Endodermal cell (in vitro differentiated cells): ENCODE data around the gene USP2. TPM values are rescaled to one million over a fixed set of nuclear protein-coding genes. Genes with fewer than 3 reads are reported as not detected.

Experiments
- DNase-seq: peaks from one replicate; pipeline ENCODE4 v3.0.0-alpha.2; 2017
- H3K27ac ChIP-seq: 2 replicates; pipeline ENCODE4 v1.5.1; 2013; ENCODE audit warnings: mild to moderate bottlenecking, low read depth, low read length, moderate library complexity
- H3K27me3 ChIP-seq: 2 replicates; pipeline ENCODE4 v1.6.1; 2013; ENCODE audit warnings: mild to moderate bottlenecking, low read length, moderate library complexity; ENCODE audit not compliant: insufficient read depth, control insufficient read depth, poor library complexity, severe bottlenecking
- H3K36me3 ChIP-seq: 2 replicates; pipeline ENCODE4 v1.7.0; 2013; ENCODE audit warnings: mild to moderate bottlenecking, low read length, moderate library complexity; ENCODE audit not compliant: control insufficient read depth, insufficient read depth
- H3K4me1 ChIP-seq: one replicate; pipeline ENCODE4 v1.7.0; 2013; ENCODE audit warnings: low read length; ENCODE audit not compliant: control insufficient read depth, insufficient read depth
- H3K4me3 ChIP-seq: 2 replicates; pipeline ENCODE4 v1.5.1; 2013; ENCODE audit warnings: mild to moderate bottlenecking, low read length, moderate library complexity
- H3K9ac ChIP-seq: 2 replicates; pipeline ENCODE4 v1.6.1; 2013; ENCODE audit warnings: mild to moderate bottlenecking, low read length, moderate library complexity; ENCODE audit not compliant: poor library complexity, severe bottlenecking; ENCODE audit errors: extremely low read depth
- H3K9me3 ChIP-seq: 2 replicates; pipeline ENCODE4 v1.6.1; 2013; ENCODE audit warnings: mild to moderate bottlenecking, low read length, moderate library complexity; ENCODE audit not compliant: control insufficient read depth
- H3K27ac Mint-ChIP-seq: 2 replicates; pipeline ENCODE4 v1.8.0; 2020; ENCODE audit warnings: mixed read lengths
- H3K27me3 Mint-ChIP-seq: 2 replicates; pipeline ENCODE4 v1.8.0; 2021; ENCODE audit warnings: mild to moderate bottlenecking, mixed read lengths; ENCODE audit not compliant: insufficient read depth
- H3K36me3 Mint-ChIP-seq: 2 replicates; pipeline ENCODE4 v1.8.0; 2020; ENCODE audit warnings: low read depth, mixed read lengths
- H3K4me1 Mint-ChIP-seq: 2 replicates; pipeline ENCODE4 v1.8.0; 2020; ENCODE audit warnings: mixed read lengths
- H3K4me3 Mint-ChIP-seq: 2 replicates; pipeline ENCODE4 v1.8.0; 2020; ENCODE audit warnings: mild to moderate bottlenecking, moderate library complexity, mixed read lengths
- H3K9me3 Mint-ChIP-seq: 2 replicates; pipeline ENCODE4 v1.8.0; 2020; ENCODE audit warnings: mild to moderate bottlenecking, mixed read lengths
- CTCF ChIP-seq: fragments of 200-600 bp; sonication (generic); conservative IDR thresholded peaks from 2 replicates; pipeline ENCODE4 v1.5.0; 2021; ENCODE audit warnings: antibody characterized with exemption, mild to moderate bottlenecking
- WGBS, 2 experiments: methylation state at CpG; one replicate each; pipeline versions ENCODE4 v1.1.5 to v1.1.7; 2013; ENCODE audit warnings: missing lambda C conversion rate in 2 of 2, mixed read lengths in 1 of 2; ENCODE audit not compliant: insufficient coverage in 1 of 2, insufficient read length in 1 of 2; 5-methylcytosine and 5-hydroxymethylcytosine counted together
- total RNA-seq, 2 donors: library from RNA; stranded (reverse); fragmentation: NEBNext Ultra II Directional in 1 of 2; extraction: Animal tissue kit (Norgen Biotek cat#: 25700) in 1 of 2; gene quantifications; 2 replicates in 1 of 2; 3 replicates in 1 of 2; pipeline ENCODE4 v1.2.1, GENCODE V29; 2021

Gene USP2
- total RNA-seq, 2 donors from 2014 or later, result 17.8 to 21.1 TPM

- Mint-ChIP-seq H3K9me3 (no peaks in the 10 kb centered on the region), H3K27ac (peak overlapping the region; percentile 99), H3K27me3 (peaks cover 17% of the 10 kb centered on the region), H3K36me3 (peaks cover 5% of the 10 kb centered on the region), H3K4me1 (peaks cover 22% of the 10 kb centered on the region), H3K4me3 (peak overlapping the region; percentile 83)
- Histone ChIP-seq H3K9ac (peak overlapping the region; percentile 86), H3K36me3 (peaks cover 8% of the 10 kb centered on the region), H3K4me1 (peaks cover 16% of the 10 kb centered on the region), H3K27ac (no peak overlapping the region), H3K4me3 (peak overlapping the region; percentile 91), H3K9me3 (no peaks in the 10 kb centered on the region), H3K27me3 (peaks cover 15% of the 10 kb centered on the region)
- peak; percentile 42 for DNase-seq
- no peak for TF ChIP-seq CTCF
- 83 to 85% methylated on average over 14 to 15 of the region's 15 CpGs for WGBS, 2 experiments
Measured at GRCh38 chr11:119335091-119335654, 46.3 kb downstream of the USP2 start.

GRCh38 chr11:119334174-119334930, 47.1 kb downstream of the USP2 start, which contains the start of gene RNF26:
TSS of gene RNF26 (plus strand) at chr11:119334527. CDS start at chr11:119335123, 596 bp downstream.
- TF ChIP-seq CTCF, result no peak
- peak; percentile 98 for DNase-seq
- H3K27me3 Mint-ChIP-seq, result peaks cover 18% of the 10 kb centered on the region
- H3K27me3 ChIP-seq, result peaks cover 7% of the 10 kb centered on the region
- peak within 1 kb of the TSS; percentile 86 for H3K9ac ChIP-seq
- H3K27ac Mint-ChIP-seq, result peak within 1 kb of the TSS; percentile 99
- no peaks in the 10 kb centered on the region for H3K9me3 ChIP-seq
- H3K4me3 ChIP-seq, result peak within 1 kb of the TSS; percentile 91
- H3K27ac ChIP-seq, result no peak within 1 kb of the TSS
- peaks cover 5% of the 10 kb centered on the region for H3K36me3 Mint-ChIP-seq
- peaks cover 22% of the 10 kb centered on the region for H3K4me1 Mint-ChIP-seq
- peak within 1 kb of the TSS; percentile 83 for H3K4me3 Mint-ChIP-seq
- H3K9me3 Mint-ChIP-seq, result no peaks in the 10 kb centered on the region
- 0 to 1% methylated on average over 30 to 54 of the region's 54 CpGs for WGBS, 2 experiments
- peaks cover 16% of the 10 kb centered on the region for H3K4me1 ChIP-seq
- H3K36me3 ChIP-seq, result peaks cover 8% of the 10 kb centered on the region

GRCh38 chr11:119332111-119332765, 49.3 kb downstream of the USP2 start:
- H3K36me3 ChIP-seq, result peaks cover 7% of the 10 kb centered on the region
- 84 to 88% methylated on average over 3 to 4 of the region's 4 CpGs for WGBS, 2 experiments
- H3K4me1 ChIP-seq, result peaks cover 14% of the 10 kb centered on the region
- DNase-seq, result peak; percentile 36
- H3K27ac ChIP-seq, result no peak overlapping the region
- no peak for TF ChIP-seq CTCF
- Mint-ChIP-seq H3K4me3 (no peak overlapping the region), H3K27ac (no peak overlapping the region), H3K4me1 (peaks cover 6% of the 10 kb centered on the region), H3K27me3 (peaks cover 8% of the 10 kb centered on the region), H3K36me3 (peaks cover 5% of the 10 kb centered on the region), H3K9me3 (no peaks in the 10 kb centered on the region)
- H3K27me3 ChIP-seq, result no peaks in the 10 kb centered on the region
- no peak overlapping the region for H3K4me3 ChIP-seq
- H3K9ac ChIP-seq, result no peak overlapping the region
- no peaks in the 10 kb centered on the region for H3K9me3 ChIP-seq
